ENCODE results near the gene KRT71. TPM values are rescaled to one million over a fixed set of nuclear protein-coding genes. Genes with fewer than 3 reads are reported as not detected.

KRT71 gene
- total and polyA plus RNA-seq, 2 donors from 2014 or later: not detected

DNA sequence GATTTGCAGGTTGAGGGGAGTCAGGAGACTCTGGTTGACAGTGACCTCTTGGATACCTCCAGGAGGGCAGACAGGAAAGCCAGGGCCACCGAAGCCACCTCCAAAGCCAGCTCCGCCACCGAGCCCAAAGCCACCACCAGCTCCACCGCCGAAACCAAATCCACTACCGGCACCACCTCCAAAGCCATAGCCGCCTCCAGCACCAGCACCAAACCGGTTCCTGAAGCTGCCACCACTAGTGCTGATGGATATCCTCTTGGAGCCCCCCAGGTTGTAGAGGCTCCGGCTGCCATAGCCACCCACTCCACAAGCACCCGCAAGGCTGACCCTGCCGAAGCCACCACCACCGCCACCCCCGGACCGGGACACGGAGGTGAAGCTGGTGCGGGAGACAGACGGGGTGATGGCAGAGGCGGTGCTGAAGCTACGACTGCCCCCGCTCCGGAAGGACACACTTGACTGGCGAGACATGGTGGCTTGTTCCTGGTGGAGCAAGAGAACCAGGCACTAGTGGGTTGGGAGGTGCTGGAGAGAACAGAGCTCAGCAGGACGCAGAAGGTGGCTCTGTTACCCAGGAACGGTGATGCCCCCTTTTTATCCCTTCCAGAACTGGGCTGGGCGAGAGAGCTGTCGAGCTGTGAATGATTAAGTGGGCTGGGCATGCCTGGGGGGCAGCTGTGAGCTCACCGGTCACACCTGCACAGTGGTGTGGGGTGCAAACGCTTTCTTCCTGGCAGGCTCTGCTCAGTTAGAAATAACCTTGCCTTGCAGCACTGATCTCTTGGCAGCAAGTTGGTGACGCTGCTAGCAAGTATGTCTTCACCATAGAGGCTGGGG, 32.9 kb downstream of the KRT71 start, which contains the start of gene KRT5:
TSS of gene KRT5 (minus strand) at position 569 of the 837 bp plus-strand sequence. CDS start at position 471, 98 bp downstream.
- FAIRE-seq: no peak
- Histone ChIP-seq H3K4me1 (ENCODE audit: control insufficient read depth in 2 of 3, insufficient read depth in 2 of 3, low read depth in 1 of 3, low read length in 3 of 3) (no peaks in the 10 kb centered on the region), H3K9ac (ENCODE audit: low read length in 3 of 3) (no peak within 1 kb of the TSS), H3K27ac (ENCODE audit: low read depth in 2 of 2, low read length in 2 of 2) (no peak within 1 kb of the TSS), H3K9me3 (ENCODE audit: control insufficient read depth in 2 of 3, insufficient read depth in 1 of 3, low read length in 3 of 3) (no peaks in the 10 kb centered on the region), H3K27me3 (ENCODE audit: control insufficient read depth, insufficient read depth, low read length) (no peaks in the 10 kb centered on the region), H3K36me3 (ENCODE audit: control insufficient read depth in 2 of 3, insufficient read depth in 3 of 3, low read length in 3 of 3) (no peaks in the 10 kb centered on the region), H3K4me3 (ENCODE audit: low read length in 3 of 3) (no peak within 1 kb of the TSS)
- DNase-seq: peak in 3 of 5 donors; percentile 14 to 67 (median 15)
- intact Hi-C loops (cut with DNase I): no loop called here
- TF ChIP-seq, protein P1, sequence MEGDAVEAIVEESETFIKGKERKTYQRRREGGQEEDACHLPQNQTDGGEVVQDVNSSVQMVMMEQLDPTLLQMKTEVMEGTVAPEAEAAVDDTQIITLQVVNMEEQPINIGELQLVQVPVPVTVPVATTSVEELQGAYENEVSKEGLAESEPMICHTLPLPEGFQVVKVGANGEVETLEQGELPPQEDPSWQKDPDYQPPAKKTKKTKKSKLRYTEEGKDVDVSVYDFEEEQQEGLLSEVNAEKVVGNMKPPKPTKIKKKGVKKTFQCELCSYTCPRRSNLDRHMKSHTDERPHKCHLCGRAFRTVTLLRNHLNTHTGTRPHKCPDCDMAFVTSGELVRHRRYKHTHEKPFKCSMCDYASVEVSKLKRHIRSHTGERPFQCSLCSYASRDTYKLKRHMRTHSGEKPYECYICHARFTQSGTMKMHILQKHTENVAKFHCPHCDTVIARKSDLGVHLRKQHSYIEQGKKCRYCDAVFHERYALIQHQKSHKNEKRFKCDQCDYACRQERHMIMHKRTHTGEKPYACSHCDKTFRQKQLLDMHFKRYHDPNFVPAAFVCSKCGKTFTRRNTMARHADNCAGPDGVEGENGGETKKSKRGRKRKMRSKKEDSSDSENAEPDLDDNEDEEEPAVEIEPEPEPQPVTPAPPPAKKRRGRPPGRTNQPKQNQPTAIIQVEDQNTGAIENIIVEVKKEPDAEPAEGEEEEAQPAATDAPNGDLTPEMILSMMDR (IDR thresholded peaks at IDR 0.05; ENCODE audit: borderline replicate concordance, extremely low read depth, insufficient read depth): no peak

DNA sequence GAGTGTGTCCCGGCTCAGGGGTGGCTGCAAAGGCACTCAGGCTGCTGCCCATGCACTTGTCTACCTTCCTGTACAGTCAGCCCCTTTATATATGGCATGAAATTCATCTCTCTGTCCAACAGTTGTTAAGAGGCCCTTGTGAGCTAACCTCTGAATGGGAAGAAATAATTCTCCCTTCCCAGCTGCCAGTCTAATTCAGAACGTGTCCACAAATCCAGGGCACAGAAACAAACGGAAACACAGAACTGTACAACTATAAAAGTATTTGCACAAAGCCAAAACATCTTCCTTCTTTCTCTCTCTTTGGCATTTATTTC, 33.6 kb downstream of the KRT71 start:
- Histone ChIP-seq H3K9me3 (ENCODE audit: control insufficient read depth in 2 of 3, insufficient read depth in 1 of 3, low read length in 3 of 3) (no peaks in the 10 kb centered on the region), H3K4me3 (ENCODE audit: low read length in 3 of 3) (no peak overlapping the region), H3K9ac (ENCODE audit: low read length in 3 of 3) (no peak overlapping the region), H3K36me3 (ENCODE audit: control insufficient read depth in 2 of 3, insufficient read depth in 3 of 3, low read length in 3 of 3) (no peaks in the 10 kb centered on the region), H3K27ac (ENCODE audit: low read depth in 2 of 2, low read length in 2 of 2) (no peak overlapping the region), H3K4me1 (ENCODE audit: control insufficient read depth in 2 of 3, insufficient read depth in 2 of 3, low read depth in 1 of 3, low read length in 3 of 3) (no peaks in the 10 kb centered on the region), H3K27me3 (ENCODE audit: control insufficient read depth, insufficient read depth, low read length) (no peaks in the 10 kb centered on the region)
- DNase-seq (no peak), FAIRE-seq (no peak)
- TF ChIP-seq, protein P1 (IDR thresholded peaks at IDR 0.05; ENCODE audit: borderline replicate concordance, extremely low read depth, insufficient read depth): no peak
- intact Hi-C loops (cut with DNase I): no loop called here

DNA sequence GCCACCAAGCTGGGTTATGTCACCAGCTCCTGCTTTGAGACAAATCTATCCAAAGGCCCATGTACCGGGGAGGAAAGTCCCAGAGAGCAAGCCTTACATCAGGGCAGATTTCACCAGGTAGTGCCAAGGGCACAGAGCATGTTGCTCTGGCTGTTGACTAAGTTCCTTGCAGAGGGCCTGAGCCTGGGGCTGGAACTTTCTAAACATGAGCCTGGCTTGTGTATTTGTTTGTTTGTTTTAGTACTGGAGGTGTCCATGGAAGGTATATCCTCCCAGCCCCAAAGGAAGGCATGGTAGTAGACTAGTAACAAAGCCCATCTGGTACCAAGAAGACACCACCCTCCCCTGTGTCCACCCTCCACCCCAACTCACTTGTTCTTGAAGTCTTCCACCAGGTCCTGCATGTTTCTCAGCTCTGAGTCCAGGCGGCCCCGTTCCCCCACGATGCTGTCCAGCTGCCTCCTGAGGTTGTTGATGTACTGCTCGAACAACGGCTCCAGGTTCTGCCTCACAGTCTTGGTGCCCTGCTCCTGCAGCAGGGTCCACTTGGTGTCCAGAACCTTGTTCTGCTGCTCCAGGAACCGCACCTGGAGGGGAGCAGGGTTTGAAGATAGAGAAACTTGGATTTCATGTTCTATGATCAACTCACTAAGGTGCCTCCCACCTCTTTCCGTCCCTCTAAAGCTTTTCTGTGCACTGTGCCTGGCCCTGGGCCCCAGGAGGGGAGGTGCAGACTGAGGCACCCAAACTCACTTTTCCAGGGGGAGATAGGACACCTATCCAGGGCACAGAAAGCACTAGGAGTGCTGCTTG, 34.2 kb downstream of the KRT71 start:
- FAIRE-seq: no peak
- H3K36me3 ChIP-seq (ENCODE audit: control insufficient read depth in 2 of 3, insufficient read depth in 3 of 3, low read length in 3 of 3): no peaks in the 10 kb centered on the region
- no peaks in the 10 kb centered on the region for H3K27me3 ChIP-seq (ENCODE audit: control insufficient read depth, insufficient read depth, low read length)
- no peak overlapping the region for H3K4me3 ChIP-seq (ENCODE audit: low read length in 3 of 3)
- H3K4me1 ChIP-seq (ENCODE audit: control insufficient read depth in 2 of 3, insufficient read depth in 2 of 3, low read depth in 1 of 3, low read length in 3 of 3): no peaks in the 10 kb centered on the region
- TF ChIP-seq, protein P1 (IDR thresholded peaks at IDR 0.05; ENCODE audit: borderline replicate concordance, extremely low read depth, insufficient read depth): no peak
- no peak overlapping the region for H3K27ac ChIP-seq (ENCODE audit: low read depth in 2 of 2, low read length in 2 of 2)
- intact Hi-C loops (cut with DNase I): no loop called here
- no peak overlapping the region for H3K9ac ChIP-seq (ENCODE audit: low read length in 3 of 3)
- no peaks in the 10 kb centered on the region for H3K9me3 ChIP-seq (ENCODE audit: control insufficient read depth in 2 of 3, insufficient read depth in 1 of 3, low read length in 3 of 3)
- DNase-seq: no peak
